ENCODE results near the gene DIP2C.

DNA sequence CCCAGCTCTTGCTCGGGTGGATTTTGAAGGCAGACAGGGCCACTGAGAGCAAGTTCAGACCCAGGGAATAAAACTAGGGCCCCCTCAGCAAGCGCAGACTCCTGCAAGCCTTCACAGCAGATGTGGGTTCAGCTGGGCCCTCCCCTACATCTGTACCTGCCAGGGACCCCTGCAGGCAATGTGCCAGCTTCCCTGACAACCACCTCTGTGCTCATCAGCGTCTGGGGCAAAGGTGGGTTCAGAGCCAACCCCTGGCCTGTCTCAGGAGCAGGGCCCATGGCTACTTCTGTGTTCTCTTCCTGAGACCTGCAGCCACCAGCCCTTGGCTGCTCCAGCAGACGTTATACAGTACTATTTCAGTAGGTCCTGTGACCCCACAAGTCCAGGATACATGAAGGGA, 189.5 kb downstream of the DIP2C start:
- TF ChIP-seq POLR2A (IDR thresholded peaks at IDR 0.05), result no peak
- TF ChIP-seq, protein P1, sequence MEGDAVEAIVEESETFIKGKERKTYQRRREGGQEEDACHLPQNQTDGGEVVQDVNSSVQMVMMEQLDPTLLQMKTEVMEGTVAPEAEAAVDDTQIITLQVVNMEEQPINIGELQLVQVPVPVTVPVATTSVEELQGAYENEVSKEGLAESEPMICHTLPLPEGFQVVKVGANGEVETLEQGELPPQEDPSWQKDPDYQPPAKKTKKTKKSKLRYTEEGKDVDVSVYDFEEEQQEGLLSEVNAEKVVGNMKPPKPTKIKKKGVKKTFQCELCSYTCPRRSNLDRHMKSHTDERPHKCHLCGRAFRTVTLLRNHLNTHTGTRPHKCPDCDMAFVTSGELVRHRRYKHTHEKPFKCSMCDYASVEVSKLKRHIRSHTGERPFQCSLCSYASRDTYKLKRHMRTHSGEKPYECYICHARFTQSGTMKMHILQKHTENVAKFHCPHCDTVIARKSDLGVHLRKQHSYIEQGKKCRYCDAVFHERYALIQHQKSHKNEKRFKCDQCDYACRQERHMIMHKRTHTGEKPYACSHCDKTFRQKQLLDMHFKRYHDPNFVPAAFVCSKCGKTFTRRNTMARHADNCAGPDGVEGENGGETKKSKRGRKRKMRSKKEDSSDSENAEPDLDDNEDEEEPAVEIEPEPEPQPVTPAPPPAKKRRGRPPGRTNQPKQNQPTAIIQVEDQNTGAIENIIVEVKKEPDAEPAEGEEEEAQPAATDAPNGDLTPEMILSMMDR (IDR thresholded peaks at IDR 0.05), result peak in 1 of 4 experiments; percentile 8
